Caco-2 (cell line): ENCODE results near the gene MYRF. TPM values are rescaled to one million over a fixed set of nuclear protein-coding genes. Genes with fewer than 3 reads are reported as not detected.

ENCODE experiments used
- BruUV-seq: library from RNA; stranded (reverse); fragments of 400-500 nt; replicated peaks from 2 replicates; lab custom pipeline; 2021; lab: Mats Ljungman, UMichigan
- CTCF ChIA-PET: fragments of 300-600 bp; sonication (Branson Sonifier 250); formaldehyde crosslinking; loops from one replicate; lab custom pipeline; 2022; ENCODE audit warnings: antibody characterized with exemption; lab: Charles Lee
- POLR2A ChIA-PET: fragments of 300-600 bp; sonication (Branson Sonifier 250); formaldehyde crosslinking; loops from one replicate; lab custom pipeline; 2022; ENCODE audit warnings: antibody characterized with exemption; lab: Charles Lee
- DNase-seq, 2 experiments: peaks; one replicate each; pipeline versions ENCODE4 v3.0.0 to v3.0.0-alpha.2; 2020 to 2022
- H3K27me3 ChIP-seq: replicated peaks from 2 replicates; pipeline ENCODE4 v1.6.0; 2011; ENCODE audit warnings: low read length; ENCODE audit not compliant: control insufficient read depth, insufficient read depth
- H3K36me3 ChIP-seq: 2 replicates; pipeline ENCODE4 v1.5.1; 2011; ENCODE audit warnings: low read length; ENCODE audit not compliant: control insufficient read depth, insufficient read depth
- H3K4me1 ChIP-seq: fragments of 250-450 bp; sonication (Bioruptor Pico); 2 replicates; pipeline ENCODE4 v1.5.1; 2020; ENCODE audit warnings: mild to moderate bottlenecking
- H3K4me3 ChIP-seq: 2 replicates; pipeline ENCODE4 v1.5.1; 2011; ENCODE audit warnings: low read depth, mild to moderate bottlenecking, control low read depth, low read length
- H3K9me3 ChIP-seq: fragments of 250-450 bp; sonication (Bioruptor Pico); 2 replicates; pipeline ENCODE4 v1.5.1; 2020; ENCODE audit warnings: mild to moderate bottlenecking, moderate library complexity
- H3K27ac Mint-ChIP-seq: one replicate; pipeline ENCODE4 v1.8.0; 2022; ENCODE audit warnings: mixed read lengths; ENCODE audit not compliant: unreplicated experiment
- H3K27me3 Mint-ChIP-seq: one replicate; pipeline ENCODE4 v1.8.0; 2022; ENCODE audit warnings: mixed read lengths; ENCODE audit not compliant: insufficient read depth, unreplicated experiment
- H3K36me3 Mint-ChIP-seq: one replicate; pipeline ENCODE4 v1.8.0; 2022; ENCODE audit warnings: mild to moderate bottlenecking, mixed read lengths; ENCODE audit not compliant: insufficient read depth, unreplicated experiment
- H3K4me1 Mint-ChIP-seq: one replicate; pipeline ENCODE4 v1.8.0; 2022; ENCODE audit warnings: low read depth, mixed read lengths; ENCODE audit not compliant: unreplicated experiment
- H3K4me3 Mint-ChIP-seq: one replicate; pipeline ENCODE4 v1.8.0; 2022; ENCODE audit warnings: mild to moderate bottlenecking, moderate library complexity, mixed read lengths; ENCODE audit not compliant: unreplicated experiment
- H3K9me3 Mint-ChIP-seq: one replicate; pipeline ENCODE4 v1.8.0; 2022; ENCODE audit warnings: mixed read lengths; ENCODE audit not compliant: unreplicated experiment
- intact Hi-C: fragments of 100-400 bp; cut with micrococcal nuclease; formaldehyde crosslinking; loops from one replicate; pipeline ENCODE4 v1.10.0; 2022; ENCODE audit not compliant: unreplicated experiment
- total RNA-seq: library from RNA; stranded (reverse); gene quantifications from 2 replicates; pipeline ENCODE4 v1.2.3, GENCODE V29; 2022
- TF ChIP-seq, protein P1 (sequence below), 2 experiments: fragments of 200-600 bp in 1 of 2; IDR thresholded peaks; 1 replicate in 1 of 2; 2 replicates in 1 of 2; pipeline versions ENCODE4 v1.5.1 to v1.8.0; 2011 to 2022; ENCODE audit warnings: antibody characterized with exemption in 1 of 2, control low read depth in 1 of 2, inconsistent platforms in 1 of 2, low read depth in 1 of 2, low read length in 1 of 2, mild to moderate bottlenecking in 1 of 2, moderate library complexity in 1 of 2; ENCODE audit not compliant: insufficient read depth in 1 of 2, severe bottlenecking in 1 of 2, unreplicated experiment in 1 of 2

MYRF gene
- total RNA-seq, 1 experiment from 2014 or later = 169 TPM

DNA sequence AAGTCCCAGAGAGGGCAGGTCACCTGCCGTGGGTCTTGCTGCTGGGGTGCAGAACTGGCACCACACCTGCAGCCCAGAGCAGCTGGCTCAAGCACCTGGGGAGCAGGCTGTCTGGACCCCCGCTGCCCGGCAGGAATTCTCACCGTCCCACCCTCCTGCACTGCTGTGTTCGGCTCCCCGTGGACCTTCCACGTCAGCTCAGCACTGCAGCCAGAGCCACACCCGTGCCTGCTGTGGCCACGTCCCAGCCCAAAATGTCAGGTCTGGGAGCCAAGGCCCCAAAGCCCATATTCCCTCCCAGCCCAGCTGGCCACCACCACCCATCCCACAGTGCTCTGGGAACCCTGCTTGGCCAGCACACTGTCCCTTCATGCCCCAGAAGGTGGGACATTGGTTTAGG is 28.0 kb upstream of the MYRF start:
- no peaks in the 10 kb centered on the region for H3K9me3 ChIP-seq
- H3K27me3 Mint-ChIP-seq = no peaks in the 10 kb centered on the region
- H3K27me3 ChIP-seq = no peaks in the 10 kb centered on the region
- H3K4me1 ChIP-seq = no peaks in the 10 kb centered on the region
- TF ChIP-seq, protein P1, sequence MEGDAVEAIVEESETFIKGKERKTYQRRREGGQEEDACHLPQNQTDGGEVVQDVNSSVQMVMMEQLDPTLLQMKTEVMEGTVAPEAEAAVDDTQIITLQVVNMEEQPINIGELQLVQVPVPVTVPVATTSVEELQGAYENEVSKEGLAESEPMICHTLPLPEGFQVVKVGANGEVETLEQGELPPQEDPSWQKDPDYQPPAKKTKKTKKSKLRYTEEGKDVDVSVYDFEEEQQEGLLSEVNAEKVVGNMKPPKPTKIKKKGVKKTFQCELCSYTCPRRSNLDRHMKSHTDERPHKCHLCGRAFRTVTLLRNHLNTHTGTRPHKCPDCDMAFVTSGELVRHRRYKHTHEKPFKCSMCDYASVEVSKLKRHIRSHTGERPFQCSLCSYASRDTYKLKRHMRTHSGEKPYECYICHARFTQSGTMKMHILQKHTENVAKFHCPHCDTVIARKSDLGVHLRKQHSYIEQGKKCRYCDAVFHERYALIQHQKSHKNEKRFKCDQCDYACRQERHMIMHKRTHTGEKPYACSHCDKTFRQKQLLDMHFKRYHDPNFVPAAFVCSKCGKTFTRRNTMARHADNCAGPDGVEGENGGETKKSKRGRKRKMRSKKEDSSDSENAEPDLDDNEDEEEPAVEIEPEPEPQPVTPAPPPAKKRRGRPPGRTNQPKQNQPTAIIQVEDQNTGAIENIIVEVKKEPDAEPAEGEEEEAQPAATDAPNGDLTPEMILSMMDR (IDR thresholded peaks at IDR 0.05; ENCODE audit: insufficient read depth in 1 of 2, low read depth in 1 of 2, low read length in 1 of 2, severe bottlenecking in 1 of 2, unreplicated experiment in 1 of 2) = no peak
- no peaks in the 10 kb centered on the region for H3K9me3 Mint-ChIP-seq
- no peaks in the 10 kb centered on the region for H3K4me1 Mint-ChIP-seq
- no peak overlapping the region for H3K4me3 ChIP-seq
- peaks cover 9% of the 10 kb centered on the region for H3K36me3 Mint-ChIP-seq
- ChIA-PET CTCF (interaction anchor here (1.3 kb wide), 1 partner anchor 9 kb away, joined by 9 read pairs; no protein-coding TSS in a partner anchor), POLR2A (no interaction called here)
- H3K27ac Mint-ChIP-seq = no peak overlapping the region
- peaks cover 1% of the 10 kb centered on the region for H3K36me3 ChIP-seq
- DNase-seq = no peak
- no TSS peak for BruUV-seq
- no peak overlapping the region for H3K4me3 Mint-ChIP-seq
- intact Hi-C loops = no loop called here

GRCh38 chr11:61725781-61726231 is 26.6 kb upstream of the MYRF start:
- H3K36me3 Mint-ChIP-seq = peaks cover 9% of the 10 kb centered on the region
- peaks cover 1% of the 10 kb centered on the region for H3K36me3 ChIP-seq
- ChIA-PET CTCF (interaction anchor here (0.6 to 1.5 kb wide), 2 partner anchors 47 to 59 kb away, joined by 3 read pairs; no protein-coding TSS in a partner anchor), POLR2A (no interaction called here)
- no peaks in the 10 kb centered on the region for H3K27me3 ChIP-seq
- H3K27me3 Mint-ChIP-seq = no peaks in the 10 kb centered on the region
- no peak overlapping the region for H3K4me3 ChIP-seq
- TF ChIP-seq, protein P1 (IDR thresholded peaks at IDR 0.05; ENCODE audit: insufficient read depth in 1 of 2, low read depth in 1 of 2, low read length in 1 of 2, severe bottlenecking in 1 of 2, unreplicated experiment in 1 of 2) = no peak
- H3K4me3 Mint-ChIP-seq = no peak overlapping the region
- H3K9me3 ChIP-seq = no peaks in the 10 kb centered on the region
- DNase-seq = no peak
- H3K9me3 Mint-ChIP-seq = no peaks in the 10 kb centered on the region
- H3K27ac Mint-ChIP-seq = no peak overlapping the region
- intact Hi-C loops = no loop called here
- H3K4me1 Mint-ChIP-seq = no peaks in the 10 kb centered on the region
- H3K4me1 ChIP-seq = no peaks in the 10 kb centered on the region
- BruUV-seq = no TSS peak

GRCh38 chr11:61726775-61727174 is 25.7 kb upstream of the MYRF start:
- no peak overlapping the region for H3K27ac Mint-ChIP-seq
- CTCF ChIA-PET = interaction anchor here (0.6 to 1.5 kb wide), 2 partner anchors 48 to 58 kb away, joined by 3 read pairs; no protein-coding TSS in a partner anchor
- no peak overlapping the region for H3K4me3 Mint-ChIP-seq

More at GRCh38 chr11:61726775-61727174, 25.7 kb upstream of the MYRF start:
- no peaks in the 10 kb centered on the region for H3K27me3 ChIP-seq
- H3K4me1 ChIP-seq = no peaks in the 10 kb centered on the region
- DNase-seq = no peak
- no TSS peak for BruUV-seq
- no peak overlapping the region for H3K4me3 ChIP-seq
- Mint-ChIP-seq H3K36me3 (peaks cover 9% of the 10 kb centered on the region), H3K4me1 (no peaks in the 10 kb centered on the region), H3K27me3 (no peaks in the 10 kb centered on the region), H3K9me3 (no peaks in the 10 kb centered on the region)
- POLR2A ChIA-PET = no interaction called here
- H3K36me3 ChIP-seq = peaks cover 1% of the 10 kb centered on the region
- TF ChIP-seq, protein P1 (IDR thresholded peaks at IDR 0.05; ENCODE audit: insufficient read depth in 1 of 2, low read depth in 1 of 2, low read length in 1 of 2, severe bottlenecking in 1 of 2, unreplicated experiment in 1 of 2) = no peak
- H3K9me3 ChIP-seq = no peaks in the 10 kb centered on the region
- intact Hi-C loops = no loop called here
